CD4-positive, alpha-beta T cell treated with Interleukin-10 for 1 hour (primary cell): ENCODE data around the gene LRP5.
"Not testable (repeated sequence)": the region's sequence is repeated elsewhere in the genome, so short reads cannot be mapped to it uniquely, and the experiment has no call there.

ENCODE experiments used
- DNase-seq: peaks from one replicate; pipeline ENCODE4 v3.0.0-alpha.2; 2020

The LRP5 gene

GRCh38 chr11:68446046-68446725 lies 133.8 kb downstream of the LRP5 start:
- DNase-seq, result no peak

DNA sequence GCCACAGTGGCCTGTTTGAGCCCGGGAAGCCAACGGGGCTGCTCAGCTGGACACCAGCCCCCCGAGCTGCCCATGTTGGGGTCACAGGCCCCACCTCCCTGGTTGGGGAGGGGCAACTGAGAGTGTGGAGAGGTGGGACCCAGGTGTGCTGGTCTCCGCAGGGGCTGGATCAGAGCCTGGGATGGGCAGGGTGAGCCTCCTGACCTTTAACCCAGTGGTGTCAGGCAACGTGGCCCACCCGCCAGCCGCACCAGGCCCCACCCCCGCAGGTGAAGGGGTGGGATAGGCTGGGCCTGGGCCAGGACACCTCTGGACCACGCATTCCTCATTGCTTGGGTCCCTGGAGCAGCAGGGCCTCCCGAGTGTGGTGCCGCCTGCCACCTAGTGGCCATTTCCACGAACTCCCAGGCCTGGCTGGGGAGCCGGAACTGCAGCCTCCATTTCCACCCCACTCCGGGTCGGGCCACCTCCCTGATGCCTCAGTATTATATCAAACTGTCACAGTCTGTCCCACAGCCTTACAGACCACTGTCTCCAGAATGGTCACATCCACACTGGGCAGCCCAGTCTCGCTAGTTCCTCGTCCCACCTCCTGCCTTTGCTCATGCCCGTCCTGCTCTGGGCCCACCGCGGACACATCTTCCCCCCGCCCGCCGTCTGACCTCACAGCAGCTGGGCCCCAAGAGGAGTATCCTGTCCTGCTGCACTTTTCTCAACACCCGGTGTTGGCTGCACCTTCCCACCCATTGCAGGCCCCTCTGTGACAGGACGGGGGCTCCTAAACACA lies 134.8 kb downstream of the LRP5 start:
- DNase-seq, result peak; percentile 81

DNA sequence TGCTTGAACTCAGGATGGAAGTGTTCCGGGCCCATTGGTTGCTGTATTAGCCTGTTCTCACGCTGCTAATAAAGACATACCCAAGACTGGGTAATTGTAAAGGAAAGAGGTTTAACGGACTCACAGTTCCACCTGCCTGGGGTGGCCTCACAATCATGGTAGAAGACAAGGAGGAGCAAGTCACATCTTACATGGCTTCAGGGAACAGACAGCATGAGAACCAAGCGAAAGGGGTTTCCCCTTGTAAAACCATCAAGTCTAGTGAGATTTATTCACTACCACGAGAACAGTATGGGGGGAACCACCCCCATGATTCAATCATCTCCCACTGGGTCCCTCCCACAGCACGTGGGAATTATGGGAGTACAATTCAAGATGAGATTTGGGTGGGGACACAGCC lies 135.5 kb downstream of the LRP5 start:
- DNase-seq, result not testable (repeated sequence)

DNA sequence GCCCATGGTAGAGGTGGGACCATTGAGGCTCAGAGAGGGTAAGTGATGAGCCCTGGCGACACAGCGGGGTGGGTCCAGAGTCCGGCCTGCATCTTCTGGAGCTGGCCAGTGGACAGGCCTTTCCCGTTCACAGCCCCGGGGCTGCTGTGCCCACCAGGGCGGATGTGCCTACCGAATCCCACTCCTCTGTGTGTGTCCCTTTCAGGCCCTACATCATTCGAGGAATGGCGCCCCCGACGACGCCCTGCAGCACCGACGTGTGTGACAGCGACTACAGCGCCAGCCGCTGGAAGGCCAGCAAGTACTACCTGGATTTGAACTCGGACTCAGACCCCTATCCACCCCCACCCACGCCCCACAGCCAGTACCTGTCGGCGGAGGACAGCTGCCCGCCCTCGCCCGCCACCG lies 136.2 kb downstream of the LRP5 start:
- DNase-seq, result no peak

GRCh38 chr11:68449951-68450350 lies 137.6 kb downstream of the LRP5 start:
- DNase-seq, result no peak

- DNase-seq, result no peak
These were observed 138.3 kb downstream of the LRP5 start for GRCh38 chr11:68450711-68451110.

DNA sequence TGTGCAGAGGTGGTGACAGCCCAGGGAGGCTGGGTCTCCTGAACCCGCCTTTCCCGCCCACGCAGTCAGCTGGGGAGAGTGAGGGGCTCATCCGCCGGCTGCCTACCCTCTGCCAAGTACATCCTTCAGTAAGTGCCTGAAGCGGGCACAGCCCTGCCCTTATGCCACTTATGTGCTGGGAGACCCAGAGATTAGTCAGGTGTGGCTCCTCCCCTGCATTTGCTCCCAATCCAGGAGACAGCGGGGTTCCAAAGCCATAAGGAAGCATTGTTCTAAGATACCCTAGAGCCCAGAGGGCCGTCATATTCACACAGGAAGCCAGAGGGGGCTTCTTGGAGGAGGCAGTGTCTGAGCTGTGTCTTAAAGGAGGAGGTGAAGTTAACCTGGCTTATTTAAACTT lies 142.4 kb downstream of the LRP5 start:
- DNase-seq, result no peak

DNA sequence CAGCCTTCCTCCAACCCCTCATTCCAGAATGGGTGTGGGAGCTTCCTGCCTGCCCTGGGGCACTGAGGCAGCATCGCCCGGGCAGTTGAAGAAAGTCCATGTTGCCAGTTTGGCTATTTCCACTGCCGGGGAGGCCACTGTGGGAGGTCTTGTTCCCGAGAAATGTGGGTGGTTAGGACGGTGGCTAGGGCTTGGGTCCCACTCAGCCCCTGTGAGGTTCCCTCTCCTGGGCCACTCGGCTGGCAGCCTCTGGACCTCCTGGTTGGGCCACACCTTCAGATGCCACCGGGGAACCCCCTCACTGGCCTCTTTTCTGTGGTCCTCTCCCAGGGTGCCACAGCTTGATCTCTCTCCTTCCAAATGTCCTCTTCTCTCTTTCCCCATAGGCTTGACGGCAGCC lies 143.1 kb downstream of the LRP5 start:
- no peak for DNase-seq

DNA sequence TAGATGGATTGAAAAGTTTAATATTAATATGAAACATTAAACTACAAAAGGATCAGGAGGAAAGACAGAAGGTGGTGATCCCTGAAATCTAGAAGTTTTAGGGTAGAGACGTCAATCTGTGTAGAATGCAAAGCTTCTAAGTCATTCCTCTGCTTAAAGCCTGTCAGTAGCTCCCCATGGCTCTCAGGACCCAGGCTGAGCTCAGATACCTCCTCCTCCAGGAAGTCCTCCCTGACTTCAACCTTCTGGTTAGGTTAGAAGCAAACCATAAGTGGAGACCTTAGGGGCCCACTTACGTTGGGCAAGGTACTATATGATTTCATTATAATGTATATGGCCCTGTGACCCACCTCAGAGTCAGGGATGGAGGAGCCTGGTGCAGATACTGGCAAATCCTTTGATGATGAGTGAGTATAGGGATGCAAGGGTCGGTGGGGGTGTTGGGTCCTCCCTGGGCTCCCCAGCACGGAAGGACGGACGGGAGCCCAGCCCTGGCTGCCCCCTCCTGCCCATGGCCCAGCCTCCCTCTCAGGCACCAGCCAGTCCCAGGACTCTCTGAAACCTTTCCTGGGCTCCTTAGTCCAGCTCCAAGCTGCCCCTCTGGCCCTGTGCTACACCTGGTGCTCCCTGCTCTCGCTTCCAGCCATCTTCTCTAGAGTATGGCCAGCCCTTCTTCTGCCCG lies 145.0 kb downstream of the LRP5 start:
- DNase-seq, result no peak

GRCh38 chr11:68457898-68458249 lies 145.5 kb downstream of the LRP5 start:
- no peak for DNase-seq

DNA sequence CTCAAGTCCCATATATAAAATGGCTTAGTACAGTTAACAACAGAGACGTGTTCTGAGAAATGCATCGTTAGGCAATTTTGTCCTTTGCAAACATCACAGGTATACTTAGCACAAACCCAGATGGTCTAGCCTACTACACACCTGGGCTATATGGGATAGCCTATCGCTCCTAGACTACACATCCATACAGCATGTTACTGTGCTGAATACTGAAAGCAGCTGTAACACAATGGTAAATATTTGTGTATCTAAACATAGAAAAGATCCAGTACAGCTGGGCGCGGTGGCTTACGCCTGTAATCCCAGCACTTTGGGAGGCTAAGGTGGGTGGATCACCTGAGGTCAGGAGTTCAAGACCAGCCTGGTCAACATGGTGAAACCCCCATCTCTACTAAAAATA lies 145.9 kb downstream of the LRP5 start:
- DNase-seq, result not testable (repeated sequence)

DNA sequence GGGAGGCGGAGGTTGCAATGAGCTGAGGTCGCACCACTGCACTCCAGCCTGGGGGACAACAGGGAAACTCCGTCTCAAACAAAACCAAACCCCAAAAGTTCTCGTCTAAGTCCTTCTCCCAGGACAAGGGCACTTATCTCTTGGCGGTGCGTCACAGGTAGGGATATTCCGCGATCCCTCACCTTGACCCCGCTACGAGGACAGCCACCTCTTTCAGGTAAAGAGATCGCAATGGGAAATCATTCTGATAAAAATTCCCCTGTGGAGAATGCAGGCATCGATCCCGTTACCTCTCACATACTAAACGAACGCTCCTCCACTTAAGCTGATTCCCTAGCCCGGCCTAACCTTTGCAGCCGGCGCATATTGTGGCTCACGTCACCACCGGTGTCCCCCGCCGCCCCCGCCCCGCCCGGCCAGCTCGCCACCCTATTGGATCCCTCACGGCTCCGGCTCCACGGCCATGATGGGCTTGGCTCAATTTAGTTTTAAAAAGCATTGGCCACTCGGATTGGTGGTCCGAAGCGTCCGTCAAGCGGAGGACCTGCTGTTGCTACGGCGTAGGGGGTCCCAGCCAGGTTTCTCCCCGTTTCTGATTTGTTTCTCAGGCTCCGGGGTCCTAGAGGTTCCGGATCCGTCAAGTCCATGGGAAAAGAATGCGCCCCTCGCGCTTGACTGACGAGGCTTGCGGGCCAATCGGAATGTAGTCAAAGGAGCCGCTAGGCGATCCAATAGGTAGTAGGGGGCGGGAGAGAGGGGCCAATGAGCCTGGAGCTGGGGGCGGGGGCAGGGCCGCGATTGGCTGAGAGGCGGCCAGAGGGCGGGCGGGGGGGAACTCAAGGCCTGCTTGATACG lies 147.7 kb downstream of the LRP5 start:
- DNase-seq, result peak; percentile 96

DNA sequence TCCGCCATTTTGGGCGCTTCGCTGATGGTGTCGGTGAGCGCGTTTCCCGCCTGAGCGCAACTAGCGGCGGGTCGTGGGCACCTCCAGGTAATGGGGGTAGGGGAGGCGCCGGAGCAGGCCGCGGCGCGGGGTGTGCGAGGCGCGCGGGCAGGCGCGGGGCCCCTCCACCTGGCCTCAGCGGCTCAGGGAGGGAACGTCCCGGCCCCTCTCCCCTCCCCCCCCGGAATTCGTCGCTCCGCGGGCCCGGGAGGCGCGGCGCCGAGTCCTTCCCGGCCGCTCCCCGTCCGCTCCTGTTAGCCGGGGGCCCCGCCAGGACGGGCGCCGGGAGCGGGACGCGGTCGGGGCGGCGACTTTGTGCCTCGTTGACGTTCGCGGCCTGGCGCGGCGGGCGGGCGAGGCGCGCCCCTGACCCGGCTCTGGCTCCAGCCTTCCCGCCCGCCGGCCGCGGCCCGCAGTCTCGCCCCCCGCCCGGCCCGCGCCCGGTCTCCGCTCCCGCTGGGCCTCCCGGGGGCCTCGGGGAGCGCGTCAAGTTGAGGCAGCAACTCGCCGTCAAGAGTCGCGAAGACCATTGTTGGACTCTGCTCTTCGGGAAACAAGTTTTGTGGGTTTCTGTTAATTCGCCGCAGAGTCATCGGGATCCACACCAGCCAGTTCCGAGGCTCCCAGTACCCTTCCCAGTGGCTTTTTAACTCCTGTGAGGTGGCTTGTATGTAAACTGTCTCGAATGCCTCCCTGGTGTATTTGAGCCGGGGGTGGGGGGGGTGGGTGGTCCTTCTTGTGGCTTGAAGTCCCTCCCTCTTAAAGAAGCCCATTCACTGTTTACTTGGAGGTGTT lies 148.6 kb downstream of the LRP5 start, which contains the start of gene PPP6R3:
Gene PPP6R3 (plus strand): TSS at position 12 of the 834 bp plus-strand sequence. CDS start 76,913 bp downstream, outside the sequence.
- DNase-seq, result peak; percentile 40

DNA sequence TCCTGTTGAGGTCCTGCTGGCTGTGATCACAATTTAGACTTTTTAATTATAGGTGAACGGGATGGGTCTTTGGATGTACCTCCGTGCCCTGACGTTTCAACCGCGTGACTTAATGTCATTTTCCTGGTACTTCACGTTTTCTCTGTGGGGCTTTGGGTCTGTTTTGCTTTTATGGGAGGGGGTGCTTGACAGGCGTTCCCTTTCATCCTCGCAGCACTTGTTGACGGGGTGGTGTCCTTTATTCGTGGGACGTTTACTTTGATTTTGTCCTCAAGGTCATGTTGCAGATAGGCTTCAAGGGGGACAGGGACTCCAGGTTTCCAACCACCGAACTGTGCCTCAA lies 149.2 kb downstream of the LRP5 start:
- DNase-seq, result no peak

GRCh38 chr11:68463714-68464113 lies 151.3 kb downstream of the LRP5 start:
- no peak for DNase-seq

DNA sequence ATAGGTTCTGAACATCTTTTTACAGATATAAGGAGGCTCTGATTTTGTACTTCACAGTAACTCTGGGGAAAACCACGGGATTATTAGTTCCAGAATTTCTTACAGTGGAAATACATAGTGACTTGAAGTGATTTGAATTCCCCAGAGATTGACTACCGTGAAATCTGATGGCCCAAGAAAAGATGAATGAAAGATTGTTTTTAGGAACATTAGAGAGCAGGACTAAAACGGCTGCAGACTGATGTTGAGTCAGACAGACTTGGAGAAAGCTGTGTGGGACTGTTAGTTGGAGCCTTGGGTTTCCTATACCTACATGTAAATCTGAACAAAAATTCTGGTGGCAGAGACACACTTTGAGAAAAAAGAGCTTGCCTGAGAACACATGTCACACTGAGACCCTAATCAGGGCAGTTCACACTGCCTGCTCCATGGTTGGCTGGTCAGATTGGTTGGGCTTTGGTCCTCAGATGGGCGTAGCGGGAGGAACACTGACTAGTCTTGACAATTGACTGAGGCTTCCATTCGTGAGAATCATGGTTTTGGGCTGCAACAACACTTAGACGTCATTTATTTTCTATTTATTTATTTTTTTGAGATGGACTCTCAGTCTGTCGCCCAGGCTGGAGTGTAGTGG lies 154.9 kb downstream of the LRP5 start:
- DNase-seq, result no peak

- DNase-seq, result peak; percentile 23
These were observed 155.9 kb downstream of the LRP5 start for GRCh38 chr11:68468217-68468828.

GRCh38 chr11:68469122-68469521 lies 156.7 kb downstream of the LRP5 start:
- DNase-seq, result no peak

DNA sequence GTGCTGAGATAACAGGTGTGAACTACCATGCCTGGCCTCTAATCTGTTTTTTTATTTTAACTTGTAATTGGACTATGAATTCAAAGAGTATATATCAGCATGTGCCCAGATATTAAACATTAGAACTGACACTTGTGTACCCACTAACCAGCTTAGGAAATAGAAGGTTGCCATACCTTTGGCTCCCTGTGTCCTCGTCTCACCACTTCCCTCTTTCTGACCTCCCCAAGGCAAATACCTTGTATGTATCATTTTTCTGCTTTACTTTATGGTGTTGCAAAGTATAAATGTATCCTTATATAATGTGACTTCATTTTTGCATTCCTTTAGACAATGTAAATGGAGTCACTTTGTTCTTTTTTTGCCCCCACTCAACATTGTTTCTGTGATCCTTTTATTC lies 157.3 kb downstream of the LRP5 start:
- no peak for DNase-seq

DNA sequence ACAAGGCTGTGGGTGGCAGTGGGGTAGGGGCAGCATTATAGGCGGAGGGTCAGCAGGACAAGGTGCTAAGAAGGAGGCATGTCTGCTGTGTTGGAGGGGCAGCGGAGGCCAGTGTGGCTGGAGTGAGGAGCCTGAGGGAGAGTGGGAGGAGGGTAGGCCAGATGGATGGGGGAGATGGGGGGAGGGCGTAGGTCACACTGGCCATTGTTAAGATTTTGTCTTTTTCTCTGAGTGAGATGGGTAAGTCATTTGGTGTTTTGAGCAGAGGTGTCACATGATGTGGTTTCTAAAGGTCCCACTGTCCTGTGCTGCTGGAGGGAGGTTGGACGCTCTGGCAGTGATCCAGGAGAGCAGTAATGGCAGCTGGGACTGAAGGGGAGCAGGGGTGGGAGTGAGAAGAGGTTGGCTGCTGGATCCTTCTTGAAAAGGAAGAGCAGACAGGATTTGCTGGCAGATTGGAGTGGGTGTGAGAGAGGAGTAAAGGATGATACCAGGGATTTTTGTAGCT lies 158.0 kb downstream of the LRP5 start:
- DNase-seq, result no peak
